ENCODE measurements around the gene SPATA45.

Gene SPATA45

GRCh38 chr1:212780759-212781158 lies 66.7 kb downstream of the SPATA45 start:
- DNase-seq (ENCODE audit: low read depth) = no peak

Measured in T-helper 22 cell (primary cell).